Activated CD4-positive, alpha-beta memory T cell treated with anti-CD3 and anti-CD28 coated beads for 36 hours (primary cell): ENCODE measurements around the gene UBR3. TPM values are rescaled to one million over a fixed set of nuclear protein-coding genes. Genes with fewer than 3 reads are reported as not detected.

Experiments used
- CTCF ChIA-PET: fragments of 350-600 bp; sonication (Branson Sonifier 250); formaldehyde crosslinking; loops from one replicate; lab custom pipeline; 2021; ENCODE audit warnings: antibody characterized with exemption, inconsistent platforms; lab: Charles Lee
- POLR2A ChIA-PET: fragments of 350-600 bp; sonication (Branson Sonifier 250); formaldehyde crosslinking; loops from one replicate; lab custom pipeline; 2021; ENCODE audit warnings: antibody characterized with exemption; lab: Charles Lee
- DNase-seq: peaks from one replicate; pipeline ENCODE4 v3.0.0-alpha.2; 2020
- H3K27ac Mint-ChIP-seq: one replicate; pipeline ENCODE4 v1.8.0; 2021; ENCODE audit warnings: mixed read lengths
- H3K27me3 Mint-ChIP-seq: one replicate; pipeline ENCODE4 v1.8.0; 2021; ENCODE audit warnings: mixed read lengths
- H3K36me3 Mint-ChIP-seq: one replicate; pipeline ENCODE4 v1.8.0; 2021; ENCODE audit warnings: mixed read lengths
- H3K4me1 Mint-ChIP-seq: one replicate; pipeline ENCODE4 v1.8.0; 2021; ENCODE audit warnings: low read depth, mixed read lengths
- H3K4me3 Mint-ChIP-seq: one replicate; pipeline ENCODE4 v1.8.0; 2021; ENCODE audit warnings: mild to moderate bottlenecking, mixed read lengths
- H3K9me3 Mint-ChIP-seq: one replicate; pipeline ENCODE4 v1.8.0; 2021; ENCODE audit warnings: mixed read lengths
- intact Hi-C: fragments of 100-400 bp; cut with micrococcal nuclease; formaldehyde crosslinking; loops from one replicate; pipeline ENCODE4 v1.15.1; 2023
- total RNA-seq, 2 experiments: library from RNA; stranded (reverse); gene quantifications; one replicate each; pipeline ENCODE4 v1.2.3, GENCODE V29; 2021

Gene UBR3
- total RNA-seq, 2 experiments from 2014 or later: 16.2 to 18.1 TPM

GRCh38 chr2:170039401-170040172 is 212.3 kb downstream of the UBR3 start:
- no peak for DNase-seq
- Mint-ChIP-seq H3K4me3 (no peak overlapping the region), H3K27ac (no peak overlapping the region), H3K36me3 (peaks cover 10% of the 10 kb centered on the region), H3K4me1 (no peaks in the 10 kb centered on the region), H3K27me3 (no peaks in the 10 kb centered on the region), H3K9me3 (no peaks in the 10 kb centered on the region)
- intact Hi-C loops: no loop called here
- CTCF ChIA-PET: no interaction called here
- POLR2A ChIA-PET: no interaction called here

DNA sequence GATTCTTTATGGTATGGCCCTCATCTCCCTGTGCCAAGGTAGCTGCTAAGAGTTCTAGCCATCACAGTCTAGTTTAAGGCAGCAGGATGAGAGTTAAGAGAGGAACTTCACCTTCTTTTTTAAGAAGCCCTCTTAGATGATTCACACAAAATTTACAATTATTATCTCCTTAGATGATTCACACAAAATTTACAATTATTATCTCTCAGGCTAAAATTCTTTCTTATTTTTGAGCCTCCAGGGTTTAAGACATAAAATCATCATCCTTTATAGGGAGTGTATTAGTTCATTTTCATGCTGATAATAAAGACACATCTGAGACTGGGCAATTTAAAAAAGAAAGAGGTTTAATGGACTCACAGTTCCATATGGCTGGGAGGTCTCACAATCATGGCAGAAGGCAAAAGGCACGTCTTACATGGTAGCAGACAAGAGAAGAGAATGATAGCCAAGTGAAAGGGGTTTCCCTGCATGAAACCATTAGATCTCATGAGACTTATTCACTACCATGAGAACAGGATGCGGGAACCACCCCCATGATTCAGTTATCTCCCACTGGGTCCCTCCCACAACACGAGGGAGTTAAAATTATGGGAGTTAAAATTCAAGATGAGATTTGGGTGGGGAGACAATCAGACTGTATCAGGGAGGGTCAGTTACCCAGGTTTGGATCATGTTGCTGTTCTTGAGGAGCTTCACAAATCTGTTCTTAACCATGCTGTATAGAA is 217.7 kb downstream of the UBR3 start:
- DNase-seq: no peak
- Mint-ChIP-seq H3K27me3 (no peaks in the 10 kb centered on the region), H3K4me3 (no peak overlapping the region), H3K36me3 (peaks cover 16% of the 10 kb centered on the region), H3K27ac (no peak overlapping the region), H3K4me1 (no peaks in the 10 kb centered on the region), H3K9me3 (no peaks in the 10 kb centered on the region)
- intact Hi-C loops: no loop called here
- ChIA-PET CTCF (no interaction called here), POLR2A (no interaction called here)

DNA sequence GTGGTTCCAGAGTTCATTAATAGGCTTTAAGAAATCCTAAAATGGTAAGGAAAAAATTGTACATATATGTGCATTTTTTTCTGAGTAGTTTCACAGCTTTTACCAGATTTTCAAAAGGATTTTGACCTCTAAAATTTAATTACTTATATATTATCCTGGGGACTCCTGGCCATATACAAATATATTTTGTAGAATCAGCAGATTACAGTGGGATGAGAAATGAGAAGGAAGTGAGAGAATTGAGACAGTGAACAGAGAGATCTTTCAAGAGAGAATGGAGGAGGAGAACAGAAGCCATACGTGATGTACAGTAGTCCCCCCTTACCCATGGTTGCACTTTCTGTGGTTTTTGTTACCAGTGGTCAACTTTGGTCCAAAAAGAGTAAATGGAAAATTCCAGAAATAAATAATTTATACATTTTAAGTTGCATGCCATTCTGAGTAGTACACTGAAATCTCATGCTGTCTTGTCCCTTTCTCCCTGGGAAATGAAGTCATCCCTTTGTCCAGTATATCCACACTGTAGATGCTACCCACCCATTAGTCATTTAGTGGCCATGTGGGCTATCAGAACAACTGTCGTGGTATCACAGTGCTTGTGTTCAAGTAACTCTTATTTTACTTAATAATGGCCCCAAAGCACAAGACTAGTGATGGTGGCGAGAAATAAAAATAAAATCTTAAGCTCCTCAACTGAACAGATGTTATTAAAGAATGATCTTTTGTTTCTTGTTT is 220.2 kb downstream of the UBR3 start:
- CTCF ChIA-PET: no interaction called here
- no peak for DNase-seq
- POLR2A ChIA-PET: interaction anchor here (0.6 kb wide), 1 partner anchor 1649 kb away, joined by 3 read pairs; no protein-coding TSS in a partner anchor
- Mint-ChIP-seq H3K4me1 (no peaks in the 10 kb centered on the region), H3K9me3 (no peaks in the 10 kb centered on the region), H3K36me3 (peaks cover 20% of the 10 kb centered on the region), H3K4me3 (no peak overlapping the region), H3K27me3 (no peaks in the 10 kb centered on the region), H3K27ac (no peak overlapping the region)
- intact Hi-C loops: no loop called here

- H3K36me3 Mint-ChIP-seq: peaks cover 25% of the 10 kb centered on the region
- no peaks in the 10 kb centered on the region for H3K27me3 Mint-ChIP-seq
- CTCF ChIA-PET: no interaction called here
- H3K4me1 Mint-ChIP-seq: no peaks in the 10 kb centered on the region
- H3K9me3 Mint-ChIP-seq: no peaks in the 10 kb centered on the region
- no peak for DNase-seq
- intact Hi-C loops: no loop called here
- POLR2A ChIA-PET: interaction anchor here (0.6 kb wide), 2 partner anchors 176 to 461 kb away, joined by 3 read pairs; no protein-coding TSS in a partner anchor
- no peak overlapping the region for H3K27ac Mint-ChIP-seq
- H3K4me3 Mint-ChIP-seq: no peak overlapping the region
These were observed 224.9 kb downstream of the UBR3 start for GRCh38 chr2:170052151-170052550.

GRCh38 chr2:170054997-170055396 is 227.7 kb downstream of the UBR3 start:
- Mint-ChIP-seq H3K36me3 (peaks cover 31% of the 10 kb centered on the region), H3K27me3 (no peaks in the 10 kb centered on the region), H3K9me3 (no peaks in the 10 kb centered on the region), H3K4me3 (no peak overlapping the region), H3K4me1 (no peaks in the 10 kb centered on the region), H3K27ac (no peak overlapping the region)
- CTCF ChIA-PET: no interaction called here
- intact Hi-C loops: no loop called here
- no peak for DNase-seq
- POLR2A ChIA-PET: no interaction called here

DNA sequence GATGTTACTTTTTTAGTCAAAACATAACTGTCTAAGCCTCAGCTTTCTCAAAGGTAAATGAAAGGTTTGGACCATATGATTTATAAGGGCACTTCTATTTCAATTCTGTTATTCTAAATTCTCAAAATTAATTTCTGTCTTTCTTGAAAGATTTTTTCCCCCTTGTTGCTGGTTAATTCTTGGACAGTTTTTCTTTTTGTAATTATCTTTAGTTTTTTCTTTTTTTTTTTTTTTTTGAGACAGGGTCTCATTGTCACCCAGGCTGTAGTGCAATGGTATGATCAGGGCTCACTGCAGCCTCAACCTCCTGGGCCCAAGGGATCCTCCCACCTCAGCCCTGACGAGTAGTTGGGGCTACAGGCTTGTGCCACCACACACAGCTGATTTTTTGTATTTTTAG is 229.6 kb downstream of the UBR3 start:
- H3K4me3 Mint-ChIP-seq: no peak overlapping the region
- H3K27ac Mint-ChIP-seq: no peak overlapping the region
- DNase-seq: no peak
- H3K27me3 Mint-ChIP-seq: no peaks in the 10 kb centered on the region
- H3K36me3 Mint-ChIP-seq: peaks cover 27% of the 10 kb centered on the region
- intact Hi-C loops: no loop called here
- ChIA-PET POLR2A (no interaction called here), CTCF (no interaction called here)
- H3K4me1 Mint-ChIP-seq: no peaks in the 10 kb centered on the region
- no peaks in the 10 kb centered on the region for H3K9me3 Mint-ChIP-seq

GRCh38 chr2:170063456-170064235 is 236.4 kb downstream of the UBR3 start:
- H3K9me3 Mint-ChIP-seq: no peaks in the 10 kb centered on the region
- CTCF ChIA-PET: no interaction called here

DNA sequence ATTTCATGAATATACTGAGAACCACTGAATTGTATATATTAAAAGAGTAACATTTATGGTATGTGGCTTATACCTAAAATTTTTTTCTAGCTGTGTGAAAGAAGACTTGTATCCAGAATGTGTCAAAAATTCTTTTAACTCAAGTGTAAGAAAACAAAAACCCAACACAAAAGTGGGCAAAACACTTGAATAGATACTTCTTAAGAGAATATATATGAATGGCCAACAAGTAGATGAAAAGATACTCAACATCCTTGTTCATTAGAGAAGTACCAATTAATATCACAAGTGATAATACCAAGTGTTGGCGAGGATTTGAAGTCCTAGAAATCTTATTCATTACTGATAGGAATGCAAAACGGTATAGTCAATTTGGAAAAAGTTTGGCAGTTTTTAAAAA is 243.5 kb downstream of the UBR3 start:
- H3K27me3 Mint-ChIP-seq: no peaks in the 10 kb centered on the region
- DNase-seq: no peak
- H3K4me3 Mint-ChIP-seq: no peak overlapping the region
- peaks cover 57% of the 10 kb centered on the region for H3K36me3 Mint-ChIP-seq
- no peak overlapping the region for H3K27ac Mint-ChIP-seq
- POLR2A ChIA-PET: no interaction called here
- intact Hi-C loops: no loop called here
- no peaks in the 10 kb centered on the region for H3K4me1 Mint-ChIP-seq
- CTCF ChIA-PET: no interaction called here
- H3K9me3 Mint-ChIP-seq: peaks cover 16% of the 10 kb centered on the region

More at GRCh38 chr2:170063456-170064235, 236.4 kb downstream of the UBR3 start:
- POLR2A ChIA-PET: no interaction called here
- intact Hi-C loops: no loop called here
- Mint-ChIP-seq H3K36me3 (peaks cover 34% of the 10 kb centered on the region), H3K27ac (no peak overlapping the region), H3K27me3 (no peaks in the 10 kb centered on the region), H3K4me3 (no peak overlapping the region), H3K4me1 (no peaks in the 10 kb centered on the region)
- DNase-seq: no peak

DNA sequence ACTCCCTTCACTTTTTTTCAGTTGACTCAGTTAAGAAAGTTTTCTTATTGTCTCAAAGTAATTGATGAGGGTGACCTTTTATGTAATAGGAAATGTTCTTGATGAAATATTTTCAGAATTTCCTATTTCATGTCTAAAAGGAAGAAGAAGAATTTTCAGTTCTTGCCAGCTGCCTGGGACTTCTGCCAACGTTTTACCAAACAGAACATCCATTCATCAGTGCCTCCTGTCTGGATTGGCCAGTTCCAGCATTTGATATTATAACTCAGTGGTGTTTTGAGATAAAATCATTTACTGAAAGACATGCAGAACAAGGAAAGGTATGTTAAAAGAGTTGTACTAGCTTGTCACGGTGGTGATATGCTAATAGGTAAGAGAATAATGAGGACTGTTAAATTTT is 246.0 kb downstream of the UBR3 start:
- Mint-ChIP-seq H3K9me3 (peaks cover 16% of the 10 kb centered on the region), H3K4me3 (no peak overlapping the region), H3K4me1 (no peaks in the 10 kb centered on the region), H3K36me3 (peaks cover 52% of the 10 kb centered on the region), H3K27me3 (no peaks in the 10 kb centered on the region), H3K27ac (no peak overlapping the region)
- intact Hi-C loops: no loop called here
- CTCF ChIA-PET: interaction anchor here (0.9 kb wide), 1 partner anchor 13 kb away, joined by 3 read pairs; no protein-coding TSS in a partner anchor
- no peak for DNase-seq
- POLR2A ChIA-PET: no interaction called here

DNA sequence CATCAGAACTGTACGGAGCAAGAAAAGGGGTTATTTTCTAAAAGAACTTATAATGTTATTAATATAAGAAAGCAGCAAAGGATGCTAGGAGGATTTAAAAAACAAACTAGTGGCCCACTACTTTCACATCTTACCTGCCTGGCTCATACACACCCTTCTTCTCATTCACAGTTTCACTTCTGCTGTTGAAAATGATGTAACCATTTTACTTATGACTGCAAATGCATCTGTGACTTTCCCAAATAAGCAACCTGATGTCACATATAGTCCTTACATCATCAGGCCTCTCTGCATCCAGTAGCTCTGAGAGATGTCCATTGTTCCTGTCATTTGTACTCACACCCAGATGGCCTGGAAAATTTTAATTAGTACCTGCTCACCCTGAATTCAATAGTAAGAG is 248.9 kb downstream of the UBR3 start:
- Mint-ChIP-seq H3K27ac (no peak overlapping the region), H3K4me3 (no peak overlapping the region), H3K36me3 (peaks cover 34% of the 10 kb centered on the region), H3K4me1 (no peaks in the 10 kb centered on the region), H3K27me3 (no peaks in the 10 kb centered on the region), H3K9me3 (peaks cover 4% of the 10 kb centered on the region)
- intact Hi-C loops: no loop called here
- POLR2A ChIA-PET: no interaction called here
- no peak for DNase-seq
- CTCF ChIA-PET: interaction anchor here (0.6 to 0.7 kb wide), 2 partner anchors 11 to 370 kb away, joined by 3 to 4 read pairs; no protein-coding TSS in a partner anchor

DNA sequence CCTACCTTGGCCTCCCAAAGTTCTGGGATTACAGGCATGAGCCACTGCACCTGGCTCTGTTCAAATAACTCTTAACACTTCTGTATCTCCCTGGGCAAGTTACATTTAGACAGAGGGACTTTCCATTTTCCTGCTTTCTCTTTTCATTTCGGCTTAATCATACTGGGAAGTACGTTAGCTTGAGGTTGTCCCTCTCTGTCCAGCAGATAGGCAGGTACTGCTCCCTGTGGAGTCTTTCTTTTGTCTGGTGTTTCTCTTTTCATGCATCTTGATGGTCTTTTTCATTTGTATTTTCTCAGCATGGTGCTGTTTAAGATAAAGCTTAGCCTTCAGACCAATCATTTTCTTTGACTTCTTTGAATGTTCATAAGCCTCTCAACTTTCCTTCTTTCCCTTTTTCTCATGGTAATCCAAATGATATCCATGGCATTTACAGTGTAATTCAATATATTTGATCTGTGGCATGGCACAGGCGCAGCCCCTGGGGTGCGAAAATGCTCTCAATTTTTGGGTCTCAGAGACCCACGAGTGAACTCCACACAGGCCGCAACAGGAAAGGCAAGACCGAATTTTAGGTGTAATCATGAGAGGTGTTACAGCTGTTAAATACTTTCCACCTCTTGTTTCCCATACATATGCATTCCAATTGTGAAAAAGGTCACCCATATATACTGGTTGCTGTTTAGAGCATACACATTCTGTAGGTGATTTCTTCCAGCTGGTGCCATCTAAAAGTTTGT is 250.7 kb downstream of the UBR3 start:
- ChIA-PET POLR2A (no interaction called here), CTCF (no interaction called here)
- Mint-ChIP-seq H3K4me3 (no peak overlapping the region), H3K27me3 (no peaks in the 10 kb centered on the region), H3K27ac (no peak overlapping the region), H3K4me1 (no peaks in the 10 kb centered on the region), H3K9me3 (no peaks in the 10 kb centered on the region), H3K36me3 (peaks cover 28% of the 10 kb centered on the region)
- DNase-seq: no peak
- intact Hi-C loops: no loop called here
